Kidney tubule cell (primary cell): ENCODE results near the gene ZCCHC3.
"Not testable (repeated sequence)": the region's sequence is repeated elsewhere in the genome, so short reads cannot be mapped to it uniquely, and the experiment has no call there.

ENCODE experiments used
- DNase-seq: peaks from one replicate; pipeline ENCODE4 v3.0.0-alpha.2; 2018; ENCODE audit warnings: low spot score

ZCCHC3 gene

GRCh38 chr20:313402-313801 lies 16.0 kb downstream of the ZCCHC3 start:
- no peak for DNase-seq

GRCh38 chr20:313948-314347 lies 16.6 kb downstream of the ZCCHC3 start:
- peak; percentile 93 for DNase-seq

GRCh38 chr20:316316-317068 lies 19.1 kb downstream of the ZCCHC3 start:
- DNase-seq = no peak

GRCh38 chr20:324177-325044 lies 27.0 kb downstream of the ZCCHC3 start:
- peak; percentile 88 for DNase-seq

DNA sequence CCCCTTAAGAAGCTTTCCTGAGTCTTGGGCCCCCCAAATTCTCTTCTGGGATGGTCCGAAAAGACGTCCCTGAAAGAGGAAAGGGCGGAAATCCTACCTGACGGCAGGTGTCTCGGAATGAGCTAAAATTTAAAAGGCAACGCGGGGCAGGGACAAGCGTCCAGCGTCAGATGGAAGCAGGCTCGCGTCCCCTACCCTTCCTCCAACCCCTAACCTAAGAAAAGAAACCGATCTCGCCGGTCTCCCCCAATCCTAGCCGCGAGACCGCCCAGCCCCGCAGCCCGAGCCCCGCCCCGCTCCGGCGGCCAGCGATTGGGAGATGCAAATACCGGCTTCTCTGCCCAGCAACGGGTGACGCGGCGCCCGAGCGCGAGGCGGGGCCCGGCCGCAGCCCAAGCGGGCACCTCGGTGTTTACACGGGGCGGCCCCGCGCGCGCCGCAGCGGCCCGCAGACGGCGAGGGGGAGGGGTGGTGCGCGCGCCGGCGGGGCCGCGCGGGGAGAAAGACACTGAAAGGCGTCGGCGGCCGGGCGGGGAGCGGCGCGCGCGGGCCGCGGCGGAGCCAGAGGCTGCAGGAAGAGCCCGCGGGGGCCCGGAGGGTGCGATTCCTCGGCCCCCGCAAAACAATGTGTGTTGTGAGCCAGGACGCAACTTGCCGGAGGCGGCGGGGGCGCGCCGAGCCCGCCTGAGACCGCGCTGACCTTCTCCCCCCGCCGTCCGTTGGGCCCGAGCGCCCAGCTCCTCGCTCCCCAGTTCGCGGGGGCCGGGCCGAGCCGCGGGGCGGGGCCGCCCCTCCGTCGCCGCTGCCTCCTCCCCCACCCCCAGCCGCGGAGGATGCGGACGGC lies 27.9 kb downstream of the ZCCHC3 start, which contains the start of gene SOX12:
Gene SOX12, plus strand, starts transcription at position 508 of the 844 bp plus-strand sequence. CDS start 373 bp downstream, outside the sequence.
- peak; percentile 94 for DNase-seq

DNA sequence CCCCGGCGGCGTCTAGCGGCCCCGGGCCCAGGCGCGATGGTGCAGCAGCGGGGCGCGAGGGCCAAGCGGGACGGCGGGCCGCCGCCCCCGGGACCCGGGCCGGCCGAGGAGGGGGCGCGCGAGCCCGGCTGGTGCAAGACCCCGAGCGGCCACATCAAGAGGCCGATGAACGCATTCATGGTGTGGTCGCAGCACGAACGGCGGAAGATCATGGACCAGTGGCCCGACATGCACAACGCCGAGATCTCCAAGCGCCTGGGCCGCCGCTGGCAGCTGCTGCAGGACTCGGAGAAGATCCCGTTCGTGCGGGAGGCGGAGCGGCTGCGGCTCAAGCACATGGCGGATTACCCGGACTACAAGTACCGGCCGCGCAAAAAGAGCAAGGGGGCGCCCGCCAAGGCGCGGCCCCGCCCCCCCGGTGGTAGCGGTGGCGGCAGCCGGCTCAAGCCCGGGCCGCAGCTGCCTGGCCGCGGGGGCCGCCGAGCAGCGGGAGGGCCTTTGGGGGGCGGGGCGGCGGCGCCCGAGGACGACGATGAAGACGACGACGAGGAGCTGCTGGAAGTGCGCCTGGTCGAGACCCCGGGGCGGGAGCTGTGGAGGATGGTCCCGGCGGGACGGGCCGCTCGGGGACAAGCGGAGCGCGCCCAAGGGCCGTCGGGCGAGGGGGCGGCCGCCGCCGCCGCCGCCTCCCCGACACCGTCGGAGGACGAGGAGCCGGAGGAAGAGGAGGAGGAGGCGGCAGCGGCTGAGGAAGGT lies 28.7 kb downstream of the ZCCHC3 start:
- peak; percentile 57 for DNase-seq

GRCh38 chr20:326645-327185 lies 29.3 kb downstream of the ZCCHC3 start:
- DNase-seq = no peak

DNA sequence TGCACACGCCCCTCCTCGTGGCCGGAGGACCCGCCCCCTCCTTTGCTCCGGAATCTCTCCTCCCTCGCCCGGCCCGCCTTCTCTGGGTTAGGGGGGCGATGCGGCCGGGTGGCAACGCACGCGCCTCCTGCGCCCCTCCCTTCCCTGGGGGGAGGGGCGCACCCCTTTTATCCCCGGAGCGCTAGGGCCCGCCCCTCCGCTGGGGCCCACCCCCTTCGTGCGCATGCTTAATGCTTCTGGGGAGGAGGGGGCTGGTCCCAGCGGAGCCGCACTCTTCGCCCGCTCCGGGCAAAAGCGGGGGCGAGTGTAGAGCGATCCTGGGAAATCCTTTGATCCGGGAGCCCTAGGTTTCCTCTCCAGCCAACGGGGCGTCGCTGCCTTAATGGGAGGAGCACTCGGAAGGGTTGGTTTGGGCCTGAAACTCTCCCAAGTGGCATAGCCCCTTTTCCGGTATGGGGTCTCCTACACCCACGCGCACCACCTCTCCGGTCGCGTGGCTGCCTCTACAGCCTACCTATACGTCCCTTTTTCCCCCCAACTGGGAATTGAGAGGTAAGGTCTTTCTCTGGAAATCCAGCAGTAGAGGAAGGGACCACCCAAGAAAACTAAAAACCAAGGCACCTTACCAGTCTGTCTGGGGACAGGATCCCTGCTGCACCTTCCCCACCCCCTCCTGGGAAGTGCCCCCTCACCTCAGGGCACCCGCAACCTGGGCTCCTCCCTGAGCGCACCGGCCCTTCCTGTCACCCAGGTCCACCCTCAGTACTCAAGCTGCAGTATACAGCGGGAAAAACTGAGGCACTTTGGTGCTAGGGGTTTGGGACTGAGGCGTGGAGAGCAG lies 30.0 kb downstream of the ZCCHC3 start:
- peak; percentile 81 for DNase-seq

DNA sequence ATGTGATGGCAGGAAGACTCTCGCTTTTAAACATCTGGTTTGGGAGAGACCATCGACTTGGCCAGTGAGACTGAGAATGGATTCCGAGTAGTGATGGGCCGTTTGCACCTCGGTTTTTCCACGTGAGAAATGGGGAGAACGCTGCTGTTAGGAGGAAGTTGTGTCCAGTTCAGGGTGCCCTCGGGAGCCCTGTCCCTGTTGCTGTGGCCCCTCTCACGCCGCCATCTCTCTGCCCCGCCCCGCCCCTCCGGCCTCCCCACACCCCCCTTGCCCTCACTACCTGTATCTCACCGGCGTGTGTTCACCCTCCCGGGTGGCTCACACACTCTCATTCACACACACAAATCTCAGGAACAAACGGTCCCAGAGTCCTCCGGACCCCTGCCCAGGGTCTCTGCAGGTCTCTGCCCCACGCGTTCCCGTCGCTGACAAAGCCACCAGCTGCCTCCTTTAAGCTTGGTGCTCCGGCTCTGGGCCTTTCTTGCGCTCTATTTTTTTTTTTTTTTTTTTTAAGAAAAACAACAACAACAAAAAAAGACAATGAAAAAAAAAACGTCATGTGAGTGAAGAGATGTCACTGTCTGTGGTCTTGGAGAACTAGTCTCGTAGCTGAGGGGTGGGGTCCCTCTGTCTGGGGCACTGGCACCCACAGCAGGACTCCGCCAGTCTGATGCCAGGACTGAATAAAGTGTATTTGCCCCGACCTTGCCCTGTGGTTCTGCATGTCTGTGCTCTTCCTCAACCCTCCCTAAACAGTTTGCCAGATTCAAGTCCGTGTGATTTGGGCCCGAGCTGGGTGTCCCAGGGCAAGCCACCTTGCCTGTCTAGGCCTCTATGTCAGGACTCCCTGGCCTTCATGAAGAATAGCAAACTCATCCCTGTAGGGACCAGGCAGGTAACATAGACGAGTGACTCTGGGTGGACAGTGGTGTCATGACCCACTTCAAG lies 30.9 kb downstream of the ZCCHC3 start:
- DNase-seq = no peak

GRCh38 chr20:328975-329695 lies 31.8 kb downstream of the ZCCHC3 start:
- no peak for DNase-seq

DNA sequence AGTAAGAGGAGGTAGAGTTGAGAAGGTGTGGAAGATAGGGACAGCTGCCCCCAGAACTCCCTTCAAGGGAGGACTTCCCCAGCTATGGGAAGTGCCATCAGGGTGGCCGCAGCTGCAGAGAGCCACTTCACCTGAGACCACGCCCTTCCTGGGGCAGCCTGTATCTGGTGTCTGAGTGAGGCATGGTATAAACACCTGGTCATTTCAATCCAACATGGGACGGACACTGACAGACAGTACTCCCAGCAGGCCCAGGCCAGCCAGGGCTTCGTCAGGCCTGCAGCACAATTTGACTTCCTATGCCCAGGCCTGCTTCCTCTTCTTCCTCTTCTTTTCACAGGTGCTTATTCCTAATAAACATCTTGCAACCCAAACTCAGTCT lies 32.5 kb downstream of the ZCCHC3 start:
- DNase-seq = no peak

DNA sequence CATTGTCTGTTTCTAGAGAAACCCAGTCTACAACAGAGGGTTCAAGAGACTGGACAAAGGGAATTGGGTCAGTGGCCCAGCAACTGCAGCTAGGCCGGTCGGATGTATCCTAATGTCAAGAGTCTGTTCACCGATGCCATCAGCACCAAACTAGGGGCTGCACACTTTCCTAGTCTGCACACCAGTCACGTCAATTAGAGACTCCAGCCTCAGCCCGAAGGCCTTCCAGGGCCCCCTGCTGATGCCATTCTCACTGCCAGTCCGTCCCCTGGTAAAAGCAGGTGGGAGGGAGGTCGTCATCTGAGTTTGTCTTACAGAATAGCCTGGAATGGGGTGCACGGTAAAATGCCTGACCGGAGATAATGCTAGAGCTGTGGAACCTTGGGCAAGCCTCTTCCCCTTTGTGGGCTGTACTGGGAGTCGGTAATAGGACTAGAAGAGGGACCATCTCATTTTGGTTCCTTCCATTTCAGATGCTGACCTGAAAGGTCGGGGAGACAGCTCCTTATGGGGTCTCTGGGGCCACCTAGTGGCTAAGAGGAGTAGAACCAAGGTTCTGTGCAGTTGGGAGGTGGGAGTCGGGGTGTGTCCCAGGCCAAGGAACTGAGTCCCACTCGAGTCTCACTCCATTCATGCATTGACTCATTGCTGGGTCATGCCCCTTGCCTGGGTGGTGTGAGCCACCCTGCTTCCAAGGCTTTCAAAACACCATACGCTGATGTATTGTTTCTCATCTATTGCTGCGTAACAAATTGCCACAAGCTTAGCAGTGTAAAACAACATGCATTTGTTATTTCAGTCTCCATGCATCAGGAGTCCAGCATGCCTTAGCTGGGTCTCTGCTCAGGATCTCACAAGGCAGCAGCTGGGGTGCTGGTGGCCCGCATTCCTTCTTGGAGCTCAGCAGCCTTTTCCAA lies 33.1 kb downstream of the ZCCHC3 start:
- DNase-seq = peak; percentile 71

- no peak for DNase-seq
Measured at GRCh38 chr20:334578-334977, 37.2 kb downstream of the ZCCHC3 start.

DNA sequence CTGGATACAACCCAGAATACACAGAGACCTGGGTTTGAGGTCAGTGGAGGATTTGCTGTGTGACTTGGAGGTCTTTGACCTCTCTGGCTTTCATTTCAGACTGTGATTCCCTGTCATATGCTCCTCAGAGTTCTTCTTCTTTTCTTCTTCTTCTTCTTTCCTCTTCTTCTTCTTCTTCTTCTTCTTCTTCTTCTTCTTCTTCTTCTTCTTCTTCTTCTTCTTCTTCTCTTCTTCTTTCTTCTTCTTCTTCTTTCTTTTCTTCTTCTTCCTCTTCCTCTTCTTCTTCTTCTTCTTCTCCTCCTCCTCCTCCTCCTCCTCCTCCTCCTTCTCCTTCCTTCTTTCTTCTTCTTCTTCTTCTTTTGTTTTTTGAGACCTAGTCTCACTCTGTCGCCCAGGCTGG lies 38.7 kb downstream of the ZCCHC3 start:
- not testable (repeated sequence) for DNase-seq

- DNase-seq = peak; percentile 96
Measured at GRCh38 chr20:341682-342081, 44.3 kb downstream of the ZCCHC3 start.

DNA sequence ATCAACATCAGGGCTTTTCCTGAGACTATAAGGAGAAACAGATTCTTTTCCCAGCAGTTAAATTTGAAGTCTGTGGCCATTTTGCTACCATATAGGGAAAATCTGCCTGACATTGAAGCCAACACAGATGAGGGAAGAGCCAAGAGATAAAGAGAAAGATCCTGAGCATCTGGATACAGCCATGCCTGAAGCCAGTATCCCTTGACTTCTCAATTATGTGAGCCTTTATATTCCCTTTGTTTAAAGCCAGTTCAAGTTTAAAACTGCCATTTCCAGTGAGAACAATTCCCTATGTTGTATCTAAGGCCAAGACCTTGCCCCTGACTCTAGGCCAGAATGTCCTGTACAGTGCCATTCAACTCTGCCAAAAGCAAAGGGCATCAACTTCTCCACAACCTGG lies 45.7 kb downstream of the ZCCHC3 start:
- no peak for DNase-seq

- DNase-seq = no peak
Measured at GRCh38 chr20:346033-346639, 48.8 kb downstream of the ZCCHC3 start.
